HG03565 (cell line): Measurements from ENCODE around the gene XAGE2.
"Not testable (repeated sequence)": the region's sequence is repeated elsewhere in the genome, so short reads cannot be mapped to it uniquely, and the experiment has no call there.

ENCODE experiments used
- ATAC-seq: cut with Tn5 transposase; IDR thresholded peaks from one replicate; pipeline ENCODE4 v1.9.1; 2021; ENCODE audit warnings: mild to moderate bottlenecking, moderate library complexity; ENCODE audit not compliant: unreplicated experiment

The XAGE2 gene, protein sequence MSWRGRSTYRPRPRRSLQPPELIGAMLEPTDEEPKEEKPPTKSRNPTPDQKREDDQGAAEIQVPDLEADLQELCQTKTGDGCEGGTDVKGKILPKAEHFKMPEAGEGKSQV

DNA sequence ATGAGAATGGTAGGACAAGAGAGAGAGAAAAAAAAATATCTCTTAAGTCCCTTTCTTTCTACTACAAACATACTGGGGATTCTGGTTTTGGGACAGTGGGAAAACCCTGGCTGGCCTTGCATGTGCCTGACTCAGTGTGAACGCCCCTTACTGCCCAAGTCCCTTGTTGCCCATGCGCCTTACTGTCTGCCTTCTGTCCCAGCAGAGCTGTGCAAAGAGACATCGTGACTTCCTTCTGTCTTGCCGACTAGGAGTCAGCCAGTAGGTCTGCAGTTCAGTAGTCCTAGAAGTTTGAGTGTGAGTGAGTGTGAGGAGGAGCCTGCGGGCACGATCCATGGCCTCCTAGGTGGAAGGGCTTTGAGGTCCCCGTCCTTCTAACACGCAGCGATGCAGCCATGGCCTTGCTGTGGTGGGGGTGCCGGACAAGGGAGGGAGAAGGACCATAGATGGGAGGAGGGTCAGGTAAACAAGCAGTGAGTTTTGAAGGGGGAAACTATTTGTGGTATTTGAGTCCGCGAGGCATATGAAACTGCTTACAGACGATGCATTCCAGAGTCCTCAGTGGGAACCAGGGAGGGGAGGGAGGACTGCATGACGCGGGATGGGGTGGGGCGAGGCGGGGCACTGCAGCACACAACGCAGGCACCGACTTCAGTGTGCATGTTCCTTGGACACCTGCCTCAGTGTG, at the start of gene XAGE2:
Gene XAGE2, plus strand, starts transcription at position 654 of the 688 bp plus-strand sequence. CDS start 994 bp downstream, outside the sequence.
- no peak for ATAC-seq

DNA sequence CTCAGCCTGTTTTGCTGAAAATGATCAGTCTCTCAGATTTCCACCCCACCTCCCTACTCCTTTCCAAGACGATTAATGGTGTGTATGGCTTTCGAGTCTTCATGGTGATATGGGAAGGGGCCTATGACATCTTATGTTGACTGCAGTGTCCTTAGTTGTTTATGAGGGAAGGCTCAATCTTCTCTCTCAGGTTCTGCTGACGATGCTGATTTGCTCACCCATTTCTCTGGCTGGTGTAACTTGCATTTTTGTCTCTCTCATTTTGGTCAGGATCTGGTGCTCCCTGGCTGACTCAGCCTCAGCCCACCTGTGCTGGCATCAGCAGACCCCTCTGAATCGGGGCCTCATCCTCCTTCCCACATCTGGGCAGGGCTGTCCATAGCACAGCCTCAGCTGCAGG, 31.4 kb upstream of the XAGE2 start:
- no peak for ATAC-seq

DNA sequence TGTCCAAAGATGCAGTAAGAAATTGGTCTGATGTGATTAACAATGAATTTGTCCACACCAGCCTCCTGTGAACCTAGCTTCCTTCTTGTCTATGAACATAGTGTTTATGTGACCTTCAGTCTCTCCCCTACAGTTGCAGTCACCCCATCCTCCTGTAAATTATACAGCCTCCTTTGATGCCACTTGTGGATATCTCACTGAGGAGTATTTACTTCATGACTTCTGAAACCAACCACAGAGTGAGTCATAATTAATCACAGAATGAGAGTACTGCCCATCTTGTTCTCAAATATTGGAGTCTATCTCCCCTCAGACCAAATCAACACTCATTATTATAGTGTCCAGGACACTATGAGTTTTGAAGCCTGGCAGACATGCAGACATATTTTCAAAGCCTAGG, 27.3 kb upstream of the XAGE2 start:
- ATAC-seq = no peak

DNA sequence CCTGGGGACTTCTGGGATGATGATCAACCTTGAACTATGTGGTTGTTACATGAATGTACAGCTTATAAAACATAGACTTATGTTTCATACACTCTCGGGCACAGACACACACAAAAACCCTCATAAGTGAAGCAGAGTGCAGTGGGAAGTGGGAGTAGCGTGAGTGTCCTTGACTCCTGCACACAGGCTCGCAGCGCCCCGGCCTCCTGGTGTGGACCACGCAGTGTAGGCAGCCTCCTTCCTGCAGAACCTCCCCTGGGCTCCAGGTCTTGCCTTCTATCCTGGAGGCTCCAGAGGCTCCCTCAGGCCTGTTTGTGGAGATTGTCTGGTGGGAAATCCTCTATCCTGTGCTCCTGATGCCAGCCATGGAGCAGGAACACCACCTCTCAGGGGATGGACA, 25.7 kb upstream of the XAGE2 start:
- ATAC-seq = not testable (repeated sequence)

DNA sequence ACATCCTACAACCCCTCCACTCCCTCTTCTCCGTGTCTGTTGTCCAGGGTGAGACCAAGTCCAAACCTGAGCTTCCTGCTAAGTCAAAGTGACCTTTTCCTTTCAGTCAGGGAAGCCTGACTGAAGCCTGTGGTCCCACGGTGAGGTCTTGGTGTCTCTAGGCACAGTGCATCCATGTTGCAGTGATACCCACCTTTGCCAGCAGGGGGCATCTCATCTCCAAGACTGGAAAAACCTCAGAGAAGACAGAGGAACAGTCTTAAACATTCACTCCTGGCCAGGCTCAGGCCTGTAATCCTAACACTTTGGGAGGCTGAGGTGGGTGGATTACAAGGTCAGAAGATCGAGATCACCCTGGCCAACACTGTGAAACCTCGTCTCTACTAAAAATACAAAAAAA, 23.4 kb upstream of the XAGE2 start:
- not testable (repeated sequence) for ATAC-seq

DNA sequence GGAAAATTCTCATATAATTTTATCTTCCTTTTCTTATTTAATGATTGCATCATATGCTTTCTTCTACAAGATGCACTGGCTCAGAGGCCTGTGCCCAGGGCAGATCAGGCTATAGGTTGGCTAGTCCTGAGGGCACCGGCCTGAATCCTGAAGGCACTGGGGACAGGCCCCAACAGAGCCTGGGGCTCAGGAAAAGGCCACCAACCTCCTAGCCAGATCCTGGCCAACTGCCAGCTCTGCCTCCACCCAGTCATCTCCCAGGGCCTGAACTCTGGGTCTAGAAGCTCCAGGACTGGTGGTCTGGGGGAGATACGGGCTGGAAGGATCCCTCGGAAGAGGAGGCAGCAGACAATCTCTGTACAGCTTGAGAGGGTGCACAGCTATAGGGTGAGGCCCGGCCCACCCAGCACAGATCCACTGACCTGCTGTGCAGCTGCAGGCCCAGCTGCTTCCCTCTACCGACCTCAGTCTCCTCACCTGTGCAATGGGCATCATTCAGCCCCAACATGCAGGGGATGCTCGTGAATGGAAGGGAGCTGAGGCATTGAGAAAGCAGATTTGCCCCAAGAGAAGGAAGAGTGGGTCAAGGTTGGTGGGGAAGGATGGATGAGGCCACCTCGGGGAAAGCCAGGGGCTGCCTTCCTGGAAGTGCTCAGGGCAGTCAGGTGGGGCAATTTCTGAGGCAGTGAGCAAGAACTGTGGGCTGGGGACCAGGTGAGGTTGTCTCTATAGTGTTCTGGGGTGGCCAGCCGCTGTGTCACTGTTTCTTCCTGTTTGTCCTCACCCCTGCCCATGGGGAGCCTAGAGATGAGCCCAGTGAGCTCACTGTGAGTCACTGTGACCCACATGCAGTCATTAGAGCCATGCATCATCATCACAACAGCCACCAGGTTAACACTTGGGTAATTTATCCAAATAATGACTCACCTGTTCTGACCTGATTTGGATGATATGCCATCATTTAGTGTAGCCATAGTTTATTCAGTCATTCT, 22.4 kb upstream of the XAGE2 start:
- no peak for ATAC-seq

DNA sequence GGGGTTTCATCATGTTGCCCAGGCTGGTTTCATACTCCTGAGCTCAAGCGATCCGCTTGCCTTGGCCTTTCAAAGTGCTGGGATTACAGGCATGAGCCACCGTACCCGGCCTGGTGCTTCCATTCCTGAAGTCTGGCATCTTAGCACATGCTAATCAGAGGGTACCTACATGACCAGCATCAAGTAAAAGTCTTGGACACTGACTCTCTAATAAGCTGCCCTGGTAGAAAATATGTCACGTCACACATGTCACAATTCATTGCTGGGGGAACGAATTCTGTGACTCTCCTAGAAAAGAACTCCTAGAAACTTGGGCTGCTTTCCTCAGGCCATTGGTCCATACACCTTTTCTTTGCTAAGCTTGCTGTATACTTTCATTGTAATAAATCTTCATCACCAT, 19.1 kb upstream of the XAGE2 start:
- ATAC-seq = no peak

DNA sequence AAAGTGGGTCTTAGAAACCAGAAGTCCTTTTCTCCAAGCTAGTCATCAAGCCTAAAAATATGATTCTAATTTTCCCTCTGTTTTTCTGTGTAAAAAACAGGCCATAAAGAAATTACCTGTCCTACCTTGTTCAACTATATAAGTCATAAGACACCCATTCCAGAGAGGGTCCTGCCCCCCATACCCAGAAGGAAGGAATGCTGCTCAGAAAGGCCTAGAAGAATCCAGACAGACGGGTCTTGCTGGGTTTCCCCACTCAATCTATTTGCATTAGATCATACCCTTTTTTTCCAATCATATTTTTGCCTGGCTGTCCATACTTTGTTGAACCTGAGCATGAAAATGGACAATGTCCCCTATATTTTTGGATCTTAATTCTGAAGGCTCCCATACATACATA, 16.3 kb upstream of the XAGE2 start:
- no peak for ATAC-seq

DNA sequence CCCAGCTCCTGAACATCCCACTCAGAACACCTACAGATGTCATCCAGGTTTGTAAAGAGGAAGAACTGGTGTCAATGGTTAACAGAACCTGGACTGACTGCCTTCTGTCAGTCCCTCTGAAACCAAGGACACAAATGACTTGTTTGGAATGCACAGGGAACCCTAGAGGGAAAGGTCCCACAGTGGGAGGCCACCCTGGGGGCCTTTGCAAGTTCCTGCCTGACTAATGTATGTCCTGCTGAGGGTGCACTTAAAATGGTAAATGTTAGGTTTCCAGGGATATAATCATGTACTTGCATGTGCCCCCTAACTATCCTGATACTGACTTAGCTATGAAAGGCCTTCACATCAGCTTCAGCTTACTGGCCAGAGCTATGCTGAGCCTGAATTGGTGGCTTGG, 15.0 kb upstream of the XAGE2 start:
- ATAC-seq = no peak

DNA sequence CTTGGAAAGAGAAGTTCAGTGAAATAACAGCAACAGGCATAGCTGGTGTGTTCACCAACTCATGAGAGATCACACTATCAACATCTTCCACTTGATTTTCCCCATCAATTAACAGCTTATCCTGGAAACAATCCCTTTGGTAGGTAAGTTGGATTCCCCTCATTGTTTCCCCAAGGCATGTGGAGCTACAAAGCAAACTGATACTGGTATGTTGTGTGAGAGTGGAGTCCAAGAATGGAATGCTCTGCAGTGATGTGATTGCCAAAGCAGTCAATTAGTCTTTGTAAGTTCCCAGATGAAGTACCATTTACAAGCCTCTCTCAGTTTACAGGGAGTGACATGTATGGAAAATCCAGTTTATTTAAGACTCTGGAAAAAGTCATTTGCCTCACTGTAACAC, 13.7 kb upstream of the XAGE2 start:
- no peak for ATAC-seq

DNA sequence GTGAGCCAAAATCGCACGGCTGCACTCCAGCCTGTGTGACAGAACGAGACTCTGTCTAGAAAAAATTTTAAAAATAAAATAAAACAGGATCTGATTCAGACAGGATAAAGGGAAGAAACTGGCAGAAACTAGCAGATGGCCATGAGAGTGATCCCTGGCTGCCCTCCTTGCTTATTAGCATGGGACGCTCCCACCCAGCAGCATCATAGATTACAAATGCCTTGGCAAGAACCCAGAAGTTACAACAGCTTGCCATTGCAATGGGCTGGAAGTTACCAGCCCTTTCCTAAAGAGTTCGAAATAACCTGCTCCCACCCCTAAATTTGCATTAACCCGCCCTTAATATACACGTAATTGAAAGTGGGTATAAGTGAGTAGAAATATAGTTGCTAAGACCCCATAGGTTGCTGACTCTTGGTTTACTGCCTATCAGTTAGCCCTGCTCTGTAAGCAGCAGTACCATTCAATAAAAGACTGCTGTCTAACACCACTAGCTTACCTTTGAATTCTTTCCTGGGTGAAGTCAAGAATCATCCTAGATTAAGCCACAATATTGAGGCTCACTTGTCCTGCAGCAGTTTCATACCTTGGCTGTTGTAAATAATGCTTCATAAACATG, 9.1 kb upstream of the XAGE2 start:
- no peak for ATAC-seq

DNA sequence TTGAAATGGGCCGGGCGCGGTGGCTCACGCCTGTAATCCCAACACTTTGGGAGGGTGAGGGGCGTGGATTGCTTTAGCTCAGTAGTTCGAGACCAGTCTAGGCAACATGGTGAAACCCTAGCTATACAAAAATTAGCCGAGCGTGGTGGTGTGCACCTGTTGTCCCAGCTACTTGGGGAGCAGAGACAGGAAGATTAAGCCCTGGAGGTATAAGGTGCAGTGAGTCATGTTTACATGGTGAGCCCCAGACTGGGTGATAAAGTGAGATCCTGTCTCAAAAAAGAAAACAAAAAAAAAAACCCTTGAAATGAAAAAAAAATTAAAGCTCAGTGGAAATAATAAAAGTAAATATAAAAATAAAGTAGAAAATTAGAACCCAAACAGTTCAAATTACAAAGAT, 6.9 kb upstream of the XAGE2 start:
- no peak for ATAC-seq

DNA sequence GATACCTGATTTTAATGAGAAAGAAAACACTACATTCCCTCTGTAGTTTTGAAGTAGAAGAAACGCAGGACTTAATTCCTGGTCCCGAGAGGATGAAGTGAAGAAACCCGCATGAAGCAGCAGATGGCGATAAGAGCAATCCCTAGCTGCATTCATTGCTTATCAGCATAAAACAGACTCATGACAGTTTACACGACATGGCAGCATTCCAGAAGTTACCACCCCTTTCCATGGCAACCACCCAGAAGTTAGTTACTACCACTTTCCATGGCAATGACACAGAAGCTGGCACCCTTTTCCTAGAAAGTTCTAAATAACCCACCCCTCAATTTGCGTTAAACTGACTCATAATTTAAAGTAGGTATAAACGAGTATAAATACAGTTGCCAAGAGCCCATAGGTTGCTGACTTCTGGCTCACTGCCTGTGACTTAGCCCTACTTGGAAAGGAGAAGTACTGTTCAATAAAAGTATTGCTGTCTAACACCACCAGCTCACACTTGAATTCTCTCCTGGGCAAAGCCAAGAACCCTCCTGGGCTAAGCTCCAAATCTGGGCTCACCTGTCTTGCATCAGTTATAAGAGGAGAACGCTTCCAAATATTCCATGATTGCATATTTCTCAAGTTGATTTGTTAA, 5.5 kb upstream of the XAGE2 start:
- no peak for ATAC-seq

DNA sequence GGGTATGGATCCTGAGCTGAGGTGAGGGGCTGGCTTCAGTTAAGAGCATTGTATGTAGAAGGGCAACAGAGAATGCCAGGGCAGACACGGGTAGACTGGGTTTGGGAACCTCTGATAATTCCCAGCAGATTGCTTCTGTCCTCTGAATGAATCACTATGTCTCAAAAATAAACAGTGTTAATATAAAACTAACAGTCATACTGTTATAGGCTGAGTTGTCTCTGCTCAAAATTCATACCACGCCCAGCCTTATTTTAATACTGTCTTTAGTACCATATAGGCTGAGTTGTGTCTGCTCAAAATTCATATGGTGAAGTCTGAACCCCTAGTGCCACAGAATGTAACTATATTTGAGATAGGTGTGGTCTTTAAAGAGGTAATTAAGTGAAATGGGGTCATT, 10.0 kb downstream of the XAGE2 start:
- no peak for ATAC-seq

DNA sequence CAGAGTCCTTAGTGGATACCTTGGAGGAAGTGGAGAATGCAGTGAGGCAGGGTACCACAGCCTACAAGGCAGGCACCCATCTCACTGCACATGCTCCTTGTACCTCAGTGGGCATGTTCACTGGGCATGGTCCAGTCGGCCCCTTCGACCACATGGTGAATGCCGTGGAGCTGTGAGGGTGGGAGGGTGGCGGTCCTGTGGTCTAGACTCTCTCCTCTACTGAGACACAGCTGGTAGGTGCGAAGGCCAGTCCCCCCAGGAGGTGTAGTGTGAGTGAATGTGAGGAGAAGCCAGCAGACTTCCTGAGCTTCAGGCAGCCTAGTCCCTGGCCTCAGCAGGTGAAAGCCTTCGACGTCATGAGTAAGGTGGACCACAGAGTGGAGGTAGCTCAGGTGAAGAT, 12.2 kb downstream of the XAGE2 start:
- ATAC-seq = no peak

DNA sequence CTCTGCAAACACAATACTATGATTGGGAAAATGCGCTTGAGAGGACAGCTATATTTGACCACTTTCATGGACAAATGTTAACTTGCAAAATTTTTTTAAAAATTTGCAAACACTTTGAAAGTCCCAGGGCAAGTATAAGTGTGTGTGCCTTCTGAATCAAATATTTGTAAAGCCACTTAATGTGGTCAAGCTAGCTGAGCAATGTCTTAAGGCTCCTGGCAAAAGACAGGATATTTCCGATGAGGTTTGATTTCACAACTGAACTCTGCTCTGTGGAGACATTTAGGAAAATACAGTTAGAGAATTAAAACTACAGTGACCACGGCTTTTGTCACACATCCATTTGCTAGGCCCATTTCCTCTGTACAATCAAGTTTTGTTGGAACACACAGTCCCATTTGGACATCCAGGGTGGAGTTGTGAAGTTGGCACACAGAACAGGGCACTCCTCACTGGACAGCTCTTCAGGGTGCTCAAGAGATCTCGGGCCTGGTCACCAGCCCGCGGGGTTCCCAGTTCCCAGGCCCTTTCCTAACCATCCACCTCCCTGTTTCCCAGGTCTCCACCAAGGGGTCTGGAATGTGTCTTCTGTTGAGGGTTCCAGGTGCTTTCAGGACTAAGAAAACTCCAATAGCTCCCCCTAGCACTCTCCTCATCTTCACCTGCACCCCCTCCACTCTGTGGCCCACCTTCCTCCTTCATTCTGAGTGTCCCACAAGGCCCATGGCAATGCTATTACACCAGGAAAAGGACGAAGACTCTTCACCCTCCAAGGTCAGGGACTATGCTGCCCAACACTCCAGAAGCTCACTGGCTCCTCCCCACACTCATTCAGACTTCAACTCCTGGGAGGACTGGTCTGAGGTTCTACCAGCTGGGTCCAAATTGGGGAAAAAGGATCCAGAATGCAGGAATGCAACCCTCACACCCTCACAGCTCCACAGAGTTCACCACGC, 41.9 kb downstream of the XAGE2 start:
- ATAC-seq = no peak

DNA sequence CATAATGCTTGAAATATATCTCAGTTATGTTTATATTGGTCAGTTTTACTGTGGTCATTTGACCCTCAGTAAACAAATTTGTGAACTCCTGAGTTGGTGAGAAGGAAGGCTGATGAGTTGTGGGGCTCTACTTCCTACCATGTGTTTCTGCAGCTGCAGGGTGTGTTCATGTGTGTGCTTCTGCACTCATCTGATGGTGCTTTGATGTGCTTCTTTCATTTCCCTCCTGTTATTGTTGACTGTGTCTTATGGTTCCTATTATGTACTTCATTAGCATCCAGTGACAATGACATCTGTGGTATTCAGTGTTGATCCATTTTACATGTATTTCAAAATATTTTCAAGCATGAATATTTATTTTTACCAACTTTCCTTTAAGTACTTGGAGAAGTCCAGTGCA, 46.5 kb downstream of the XAGE2 start:
- no peak for ATAC-seq

DNA sequence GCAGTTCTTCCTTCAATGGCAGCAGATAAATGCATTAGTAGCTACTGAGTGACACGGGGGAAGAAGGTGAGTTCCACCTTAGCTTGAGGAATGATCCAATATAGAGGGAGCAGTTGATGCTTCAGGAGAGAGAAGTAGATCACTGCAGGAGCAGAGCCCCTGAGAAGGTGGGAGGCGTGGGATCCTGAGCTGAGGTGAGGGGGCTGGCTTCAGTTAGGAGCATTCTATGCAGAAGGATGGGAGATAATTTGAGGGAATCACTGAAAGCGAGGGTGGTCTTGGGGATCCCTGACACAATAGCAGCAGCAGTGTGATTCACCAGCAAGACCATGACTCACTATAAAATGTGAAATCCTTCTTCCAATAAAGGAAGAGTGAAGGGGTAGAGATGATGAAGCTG, 48.0 kb downstream of the XAGE2 start:
- no peak for ATAC-seq

DNA sequence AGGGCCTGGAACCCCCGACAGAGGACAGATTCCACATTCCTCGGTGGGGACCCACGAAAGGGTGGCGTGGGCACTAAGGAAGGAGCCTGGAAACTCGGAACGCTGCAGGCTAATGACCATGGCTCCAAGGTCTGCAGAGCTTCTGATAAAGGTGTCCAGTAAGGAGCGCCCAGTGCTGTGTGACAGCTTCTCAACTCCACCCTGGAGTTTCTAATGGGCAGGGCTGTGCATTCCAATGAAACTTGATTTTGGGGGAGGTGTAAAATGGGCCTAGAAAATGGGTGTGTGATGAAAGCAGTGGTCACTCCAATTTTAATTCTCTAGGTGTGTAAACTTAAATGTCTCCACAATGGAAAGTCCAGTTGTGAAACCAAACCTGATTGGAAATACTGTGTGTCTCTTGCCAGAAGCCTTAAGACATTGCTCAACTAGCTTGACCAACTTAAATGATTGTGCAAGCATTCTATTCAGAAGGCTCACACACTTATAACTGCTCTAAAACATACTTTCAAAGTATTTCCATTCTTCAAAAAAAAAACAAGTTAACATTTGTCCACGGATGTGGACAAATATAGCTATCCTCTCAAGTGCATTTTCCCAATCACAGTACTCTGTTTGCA, 52.1 kb downstream of the XAGE2 start:
- ATAC-seq = no peak
